ENCODE data around the gene HAVCR1. TPM values are rescaled to one million over a fixed set of nuclear protein-coding genes. Genes with fewer than 3 reads are reported as not detected.
"Not testable (repeated sequence)": the region's sequence is repeated elsewhere in the genome, so short reads cannot be mapped to it uniquely, and the experiment has no call there.

The HAVCR1 gene
- total and polyA plus RNA-seq, 12 donors = 0.15 to 0.36 (median 0.19) TPM; not detected in 9

DNA sequence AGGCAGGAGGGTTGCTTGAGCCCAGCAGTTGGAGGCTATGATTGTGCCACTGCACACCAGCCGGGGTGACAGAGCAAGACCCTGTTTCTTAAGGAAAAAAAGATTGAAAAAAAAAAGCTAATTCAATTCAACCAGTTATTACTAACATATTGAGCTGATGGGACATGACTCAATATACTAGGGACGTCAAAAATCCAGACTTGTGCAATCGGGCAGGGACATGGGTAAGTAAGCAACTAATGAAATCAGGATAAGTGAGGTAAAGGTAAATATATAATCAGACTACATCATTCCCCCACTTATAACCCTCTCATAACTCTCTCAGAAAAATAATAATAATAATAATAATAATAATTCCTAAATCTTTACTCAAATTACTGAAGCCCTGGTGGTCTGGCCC, 975 bp upstream of the HAVCR1 start:
- Histone ChIP-seq H3K36me3 (no peaks in the 10 kb centered on the region), H3K27me3 (no peaks in the 10 kb centered on the region), H3K27ac (no peak overlapping the region), H3K4me3 (no peak overlapping the region), H3K4me1 (no peaks in the 10 kb centered on the region), H3K9me3 (no peaks in the 10 kb centered on the region)
- intact Hi-C loops (cut with DNase I) = no loop called here
- TF ChIP-seq, protein P1, sequence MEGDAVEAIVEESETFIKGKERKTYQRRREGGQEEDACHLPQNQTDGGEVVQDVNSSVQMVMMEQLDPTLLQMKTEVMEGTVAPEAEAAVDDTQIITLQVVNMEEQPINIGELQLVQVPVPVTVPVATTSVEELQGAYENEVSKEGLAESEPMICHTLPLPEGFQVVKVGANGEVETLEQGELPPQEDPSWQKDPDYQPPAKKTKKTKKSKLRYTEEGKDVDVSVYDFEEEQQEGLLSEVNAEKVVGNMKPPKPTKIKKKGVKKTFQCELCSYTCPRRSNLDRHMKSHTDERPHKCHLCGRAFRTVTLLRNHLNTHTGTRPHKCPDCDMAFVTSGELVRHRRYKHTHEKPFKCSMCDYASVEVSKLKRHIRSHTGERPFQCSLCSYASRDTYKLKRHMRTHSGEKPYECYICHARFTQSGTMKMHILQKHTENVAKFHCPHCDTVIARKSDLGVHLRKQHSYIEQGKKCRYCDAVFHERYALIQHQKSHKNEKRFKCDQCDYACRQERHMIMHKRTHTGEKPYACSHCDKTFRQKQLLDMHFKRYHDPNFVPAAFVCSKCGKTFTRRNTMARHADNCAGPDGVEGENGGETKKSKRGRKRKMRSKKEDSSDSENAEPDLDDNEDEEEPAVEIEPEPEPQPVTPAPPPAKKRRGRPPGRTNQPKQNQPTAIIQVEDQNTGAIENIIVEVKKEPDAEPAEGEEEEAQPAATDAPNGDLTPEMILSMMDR (IDR thresholded peaks at IDR 0.05) = no peak
- no peak for DNase-seq
- 88 to 89% methylated on average over 3 of the region's 3 CpGs for whole genome bisulfite sequencing, 2 donors
- no peak for ATAC-seq

DNA sequence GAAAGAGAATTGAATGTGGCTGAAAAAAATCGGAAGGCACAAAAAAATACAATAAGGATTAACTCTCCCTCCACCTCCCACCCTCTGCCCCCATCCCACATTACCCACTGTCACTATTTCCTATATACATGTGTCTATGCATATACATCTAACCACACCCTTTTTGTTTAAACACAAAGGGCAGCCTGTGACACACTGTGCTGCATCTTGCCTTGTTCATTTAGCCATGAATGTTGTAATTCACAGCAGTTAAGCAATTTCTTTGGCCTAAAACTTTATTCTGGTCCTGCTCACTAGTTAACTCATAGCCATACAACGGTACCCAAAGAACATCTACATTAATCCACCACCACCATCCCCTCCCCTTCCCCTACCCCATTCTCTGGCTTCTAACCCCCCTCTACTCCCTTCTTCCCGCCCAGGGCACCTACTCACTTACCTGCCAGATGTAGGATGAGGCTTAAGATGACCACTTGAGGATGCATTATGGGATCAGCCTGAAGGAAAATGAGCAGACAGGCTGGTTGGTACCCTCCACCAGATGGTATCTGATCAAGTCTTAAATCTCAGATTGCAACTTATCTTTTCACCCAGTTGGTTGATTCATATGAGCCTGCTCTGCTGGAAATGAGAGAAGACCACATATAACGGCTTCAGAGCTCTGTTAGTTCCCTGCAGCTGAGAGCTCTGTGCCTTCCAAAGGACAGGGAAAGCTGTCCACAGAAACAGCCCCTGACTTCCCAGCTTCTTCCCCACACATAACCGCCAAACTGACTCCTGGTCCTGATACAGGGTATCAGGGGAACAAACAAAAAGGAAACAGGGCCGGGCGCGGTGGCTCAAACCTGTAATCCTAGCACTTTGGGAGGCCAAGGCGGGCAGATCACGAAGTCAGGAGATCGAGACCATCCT, 1.2 kb downstream of the HAVCR1 start:
- Histone ChIP-seq H3K27me3 (no peaks in the 10 kb centered on the region), H3K4me3 (no peak overlapping the region), H3K4me1 (no peaks in the 10 kb centered on the region), H3K9me3 (no peaks in the 10 kb centered on the region), H3K36me3 (no peaks in the 10 kb centered on the region), H3K27ac (no peak overlapping the region)
- ATAC-seq (no peak), DNase-seq (no peak)
- WGBS, 2 donors = 88 to 91% methylated on average over 11 of the region's 11 CpGs
- intact Hi-C loops (cut with DNase I) = no loop called here
- TF ChIP-seq, protein P1 (IDR thresholded peaks at IDR 0.05) = no peak

DNA sequence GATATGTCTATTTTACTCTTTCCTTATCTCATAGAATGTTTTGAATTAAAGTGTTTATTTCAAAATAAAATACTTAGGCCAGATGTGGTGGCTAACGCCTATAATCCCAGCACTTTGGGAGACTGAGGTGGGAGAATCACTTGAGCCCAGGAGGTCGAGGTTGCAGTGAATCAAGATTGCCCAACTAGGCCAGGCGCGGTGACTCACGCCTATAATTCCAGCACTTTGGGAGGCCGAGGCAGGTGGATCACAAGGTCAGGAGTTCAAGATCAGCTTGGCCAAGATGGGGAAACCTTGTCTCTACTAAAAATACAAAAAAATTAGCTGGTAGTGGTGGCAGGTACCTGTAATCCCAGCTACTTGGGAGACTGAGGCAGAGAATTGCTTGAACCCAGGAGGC, 2.1 kb downstream of the HAVCR1 start:
- ATAC-seq; H3K36me3 ChIP-seq; intact Hi-C loops (cut with DNase I); H3K9me3 ChIP-seq; H3K27ac ChIP-seq; DNase-seq; H3K4me1 ChIP-seq; H3K27me3 ChIP-seq; H3K4me3 ChIP-seq: not testable (repeated sequence)
- WGBS, 2 donors = 89% methylated on average over 6 of the region's 6 CpGs

DNA sequence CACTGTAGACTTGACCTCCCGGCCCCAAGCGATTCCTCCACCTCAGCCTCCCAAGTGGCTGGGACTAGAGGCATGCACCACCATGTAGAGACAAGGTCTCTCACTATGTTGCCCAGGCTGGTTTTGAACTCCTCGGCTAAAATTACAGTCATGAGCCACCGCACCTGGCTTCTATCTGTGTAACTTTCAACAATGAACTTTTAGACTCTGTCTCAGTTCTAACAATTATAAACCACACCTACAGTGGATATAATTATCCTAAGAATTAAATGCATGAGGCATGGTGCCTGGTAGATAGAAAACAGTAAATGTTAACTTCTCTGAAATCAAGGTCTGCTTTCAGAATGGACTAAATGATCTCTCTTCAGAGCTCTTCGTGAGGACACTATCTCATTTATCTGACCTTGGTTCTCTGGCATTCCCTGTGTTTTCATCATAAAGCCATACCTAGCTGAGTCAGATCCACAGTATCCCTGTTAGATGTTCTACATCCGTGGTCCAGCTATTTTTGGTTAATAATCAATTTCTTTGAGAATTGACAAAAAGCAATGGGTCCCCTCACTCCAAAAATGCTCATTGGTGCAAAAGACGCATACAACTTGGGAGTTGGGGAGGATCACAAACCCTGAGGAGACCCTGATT, 7.2 kb downstream of the HAVCR1 start:
- no peak for DNase-seq
- Histone ChIP-seq H3K9me3 (no peaks in the 10 kb centered on the region), H3K4me1 (no peaks in the 10 kb centered on the region), H3K27ac (no peak overlapping the region), H3K27me3 (no peaks in the 10 kb centered on the region), H3K4me3 (no peak overlapping the region), H3K36me3 (no peaks in the 10 kb centered on the region)
- intact Hi-C loops (cut with DNase I) = no loop called here
- TF ChIP-seq, protein P1 (IDR thresholded peaks at IDR 0.05) = no peak
- no peak for ATAC-seq
- WGBS, 2 donors = 72 to 75% methylated on average over 7 of the region's 7 CpGs

DNA sequence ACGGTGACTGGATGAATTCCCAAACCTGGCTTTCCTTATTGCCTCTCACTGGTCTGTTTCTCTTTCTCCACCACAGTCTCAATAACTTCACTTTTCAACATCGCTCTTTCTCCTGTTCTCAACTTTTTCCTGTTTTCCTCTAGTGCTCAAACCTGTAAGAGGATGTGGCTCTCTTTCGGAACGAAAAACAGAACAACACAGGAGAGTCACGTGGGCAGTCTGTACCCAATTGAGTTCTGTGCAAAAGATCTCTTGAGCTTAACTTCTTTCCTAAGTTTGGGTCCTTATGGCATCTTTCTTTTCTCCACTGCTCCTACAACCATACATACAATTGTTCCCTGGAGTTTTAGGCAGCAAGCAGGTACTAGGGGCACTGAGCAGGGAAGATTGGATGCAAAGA, 8.9 kb downstream of the HAVCR1 start:
- Histone ChIP-seq H3K4me1 (peaks cover 0 to 6% (median 0%) of the 10 kb centered on the region in 9 donors), H3K9me3 (no peaks in the 10 kb centered on the region), H3K27ac (no peak overlapping the region), H3K27me3 (no peaks in the 10 kb centered on the region), H3K4me3 (no peak overlapping the region), H3K36me3 (no peaks in the 10 kb centered on the region)
- DNase-seq (no peak), ATAC-seq (no peak)
- intact Hi-C loops (cut with DNase I) = no loop called here
- TF ChIP-seq, protein P1 (IDR thresholded peaks at IDR 0.05) = no peak
- WGBS, 2 donors = 77 to 78% methylated on average over 5 of the region's 5 CpGs
